Stimulated activated naive B cell treated with anti-CD40 and anti-IgM and Interleukin-4, amounts not matched to agents 10 μg/mL and 1 μg/mL and 100 μg/mL, for 72 hours (primary cell): ENCODE data around the gene PTEN.
A peak's percentile ranks its signal among the peaks of the same experiment; 100 is the strongest.
"Not testable (repeated sequence)": the region's sequence is repeated elsewhere in the genome, so short reads cannot be mapped to it uniquely, and the experiment has no call there.

Experiments used
- ATAC-seq, 2 donors: fragments of 150-1000 bp; cut with Tn5 transposase; replicated peaks; 2 replicates each; pipeline ENCODE4 v1.10.0; 2021; ENCODE audit warnings: moderate library complexity in 1 of 2
- DNase-seq: peaks from one replicate; pipeline ENCODE4 v3.0.0; 2021
- H3K27ac Mint-ChIP-seq: one replicate; pipeline ENCODE4 v1.8.0; 2022; ENCODE audit warnings: mild to moderate bottlenecking, mixed read lengths
- H3K27me3 Mint-ChIP-seq, 2 donors: one replicate each; pipeline ENCODE4 v1.8.0; 2022; ENCODE audit warnings: mixed read lengths in 2 of 2
- H3K36me3 Mint-ChIP-seq, 2 donors: one replicate each; pipeline ENCODE4 v1.8.0; 2022; ENCODE audit warnings: mixed read lengths in 2 of 2, mild to moderate bottlenecking in 1 of 2
- H3K4me1 Mint-ChIP-seq, 2 donors: one replicate each; pipeline ENCODE4 v1.8.0; 2022; ENCODE audit warnings: mixed read lengths in 2 of 2, mild to moderate bottlenecking in 1 of 2
- H3K4me3 Mint-ChIP-seq, 2 donors: one replicate each; pipeline ENCODE4 v1.8.0; 2022; ENCODE audit warnings: mild to moderate bottlenecking in 2 of 2, mixed read lengths in 2 of 2, moderate library complexity in 1 of 2
- H3K9me3 Mint-ChIP-seq, 2 donors: one replicate each; pipeline ENCODE4 v1.8.0; 2022; ENCODE audit warnings: mixed read lengths in 2 of 2, mild to moderate bottlenecking in 1 of 2

Gene PTEN

DNA sequence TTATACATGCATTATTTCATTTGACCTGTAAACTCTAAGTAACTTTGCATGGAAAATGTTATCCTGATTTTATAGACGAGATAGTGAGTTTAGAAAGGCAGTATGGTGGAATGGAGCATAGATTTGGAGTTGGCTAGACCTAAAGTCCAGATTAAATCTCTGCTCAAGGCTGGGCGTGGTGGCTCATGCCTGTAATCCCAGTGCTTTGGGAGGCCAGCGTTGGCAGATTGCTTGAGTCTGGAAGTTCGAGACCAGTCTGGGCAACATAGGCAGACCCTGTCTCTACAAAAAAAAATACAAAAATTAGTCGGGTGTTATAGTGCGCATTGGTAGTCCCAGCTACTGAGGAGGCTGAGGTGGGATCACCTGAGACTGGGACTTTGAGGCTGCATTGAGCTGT is 9.4 kb downstream of the PTEN start:
- H3K27me3 Mint-ChIP-seq = no peaks in the 10 kb centered on the region
- no peak overlapping the region for H3K27ac Mint-ChIP-seq
- no peak for ATAC-seq
- no peak for DNase-seq
- peak overlapping the region in 1 of 2 donors; percentile 37 for H3K4me3 Mint-ChIP-seq
- no peaks in the 10 kb centered on the region for H3K9me3 Mint-ChIP-seq
- H3K4me1 Mint-ChIP-seq = peaks cover 13 to 35% of the 10 kb centered on the region in 2 donors
- H3K36me3 Mint-ChIP-seq = peaks cover 8 to 19% of the 10 kb centered on the region in 2 donors

DNA sequence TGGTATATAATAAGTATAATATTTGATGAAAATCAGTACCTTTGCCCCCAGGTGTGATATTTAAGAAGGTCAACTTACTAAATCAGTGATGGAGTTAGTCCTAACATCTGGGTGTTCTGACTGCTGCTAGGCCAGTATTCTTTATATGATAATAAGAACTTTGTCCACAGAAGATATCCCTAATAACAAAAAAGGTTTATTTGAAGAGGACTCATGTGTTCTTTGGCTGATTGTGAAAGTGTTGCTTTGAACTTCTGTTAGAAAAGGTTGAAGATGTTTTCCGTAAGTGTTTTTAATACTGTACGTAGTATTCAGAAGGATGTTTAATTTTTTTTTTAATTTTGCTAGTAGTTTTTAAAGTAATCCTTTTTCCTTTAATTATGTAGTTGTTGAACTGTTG is 10.2 kb downstream of the PTEN start:
- Mint-ChIP-seq H3K27me3 (no peaks in the 10 kb centered on the region), H3K27ac (no peak overlapping the region), H3K9me3 (no peaks in the 10 kb centered on the region), H3K36me3 (peaks cover 8 to 17% of the 10 kb centered on the region in 2 donors), H3K4me3 (no peak overlapping the region), H3K4me1 (peaks cover 10 to 37% of the 10 kb centered on the region in 2 donors)
- no peak for ATAC-seq
- DNase-seq = no peak

DNA sequence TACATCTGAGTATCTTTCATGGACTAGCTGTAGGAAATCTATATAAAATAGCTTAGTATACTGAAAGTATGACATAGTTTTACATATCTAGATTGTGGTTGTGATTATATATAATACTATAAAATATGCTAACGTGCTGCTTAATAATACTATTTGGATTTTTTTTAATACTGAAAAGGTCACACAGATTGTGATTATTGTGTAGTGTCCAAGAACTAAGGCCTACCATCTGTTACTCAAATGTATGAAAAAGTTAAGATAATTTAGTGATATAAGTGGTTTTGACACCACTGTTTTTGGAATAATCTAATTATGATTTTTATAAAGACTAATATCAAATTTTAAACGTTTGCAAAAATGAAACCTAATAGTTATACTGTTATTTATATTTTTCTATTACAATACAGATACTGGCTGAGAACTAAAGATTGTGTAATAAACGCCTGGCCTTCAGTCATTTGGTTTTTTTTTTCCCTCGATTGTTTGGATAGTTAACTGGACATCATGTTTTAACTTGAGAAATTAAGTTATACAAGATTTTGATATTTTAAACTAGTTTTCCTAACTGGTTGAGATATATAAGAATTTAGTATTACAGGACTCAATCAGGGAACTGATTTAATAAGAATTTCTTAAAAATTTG is 12.6 kb downstream of the PTEN start:
- no peak for ATAC-seq
- H3K4me1 Mint-ChIP-seq = peaks cover 10 to 37% of the 10 kb centered on the region in 2 donors
- H3K27me3 Mint-ChIP-seq = no peaks in the 10 kb centered on the region
- H3K27ac Mint-ChIP-seq = no peak overlapping the region
- DNase-seq = no peak
- H3K36me3 Mint-ChIP-seq = peaks cover 19 to 30% of the 10 kb centered on the region in 2 donors
- no peaks in the 10 kb centered on the region for H3K9me3 Mint-ChIP-seq
- H3K4me3 Mint-ChIP-seq = no peak overlapping the region

DNA sequence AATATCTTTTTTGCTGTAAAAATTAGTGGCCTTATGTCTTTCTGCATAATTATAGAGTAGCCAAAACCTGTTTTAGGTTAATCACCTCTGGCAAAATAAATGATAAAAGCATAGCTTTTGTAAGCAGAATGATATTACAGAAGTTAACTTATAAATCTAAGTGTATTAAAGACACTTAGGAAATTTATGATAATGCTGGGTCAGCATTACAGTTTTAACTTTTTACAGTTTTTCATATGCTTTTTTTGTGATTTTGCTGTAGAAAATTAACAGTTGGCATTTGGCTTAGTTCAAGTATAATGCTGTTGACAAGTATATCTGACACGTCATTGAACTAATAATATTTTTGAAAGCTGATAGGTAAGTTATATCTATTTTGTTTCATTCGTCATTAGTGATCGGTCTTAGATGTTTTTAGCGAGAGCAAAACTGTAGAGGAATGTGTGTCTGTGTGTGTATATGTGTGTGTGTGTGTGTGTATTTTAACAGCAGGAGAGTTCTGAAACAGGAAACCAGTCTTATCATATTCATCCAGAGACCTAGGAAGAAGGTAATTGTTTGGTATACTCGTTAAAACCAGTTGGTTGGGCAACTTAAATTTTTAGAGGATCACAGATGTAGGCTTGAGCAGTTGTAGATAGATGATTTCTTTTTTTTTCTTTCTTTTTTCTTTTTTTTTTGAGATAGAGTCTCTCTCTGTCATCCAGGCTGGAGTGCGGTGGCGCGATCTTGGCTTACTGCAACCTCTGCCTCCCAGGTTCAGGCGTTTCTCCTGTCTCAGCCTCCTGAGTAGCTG is 15.4 kb downstream of the PTEN start:
- H3K27me3 Mint-ChIP-seq = no peaks in the 10 kb centered on the region
- H3K27ac Mint-ChIP-seq = peak overlapping the region; percentile 32

DNA sequence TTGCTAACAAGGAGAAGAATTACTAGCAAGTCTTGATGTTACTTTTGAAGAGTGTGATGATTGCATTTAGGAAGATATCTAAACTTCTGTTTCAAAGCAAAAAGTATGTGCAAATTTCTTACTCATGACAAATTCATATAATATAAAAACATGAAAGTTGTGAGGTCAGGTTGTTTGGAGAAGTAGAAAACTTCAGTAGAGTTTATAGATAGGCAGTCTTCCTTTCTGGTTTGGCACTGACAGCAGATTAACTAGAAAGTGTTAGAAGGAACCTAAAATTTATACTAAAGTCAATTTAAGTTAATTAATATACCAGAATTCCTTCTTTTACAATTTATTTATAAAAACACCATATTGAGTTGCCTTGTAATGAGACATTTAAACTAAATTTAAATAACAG is 16.9 kb downstream of the PTEN start:
- no peak for DNase-seq
- no peak overlapping the region for H3K4me3 Mint-ChIP-seq
- no peaks in the 10 kb centered on the region for H3K27me3 Mint-ChIP-seq
- peaks cover 8 to 31% of the 10 kb centered on the region in 2 donors for H3K4me1 Mint-ChIP-seq
- peaks cover 22 to 32% of the 10 kb centered on the region in 2 donors for H3K36me3 Mint-ChIP-seq
- no peak for ATAC-seq
- H3K27ac Mint-ChIP-seq = no peak overlapping the region
- H3K9me3 Mint-ChIP-seq = no peaks in the 10 kb centered on the region

More for the DNA sequence above, 15.4 kb downstream of the PTEN start:
- Mint-ChIP-seq H3K36me3 (peaks cover 22 to 32% of the 10 kb centered on the region in 2 donors), H3K9me3 (no peaks in the 10 kb centered on the region), H3K4me3 (no peak overlapping the region), H3K4me1 (peaks cover 8 to 31% of the 10 kb centered on the region in 2 donors)
- DNase-seq = no peak
- no peak for ATAC-seq

DNA sequence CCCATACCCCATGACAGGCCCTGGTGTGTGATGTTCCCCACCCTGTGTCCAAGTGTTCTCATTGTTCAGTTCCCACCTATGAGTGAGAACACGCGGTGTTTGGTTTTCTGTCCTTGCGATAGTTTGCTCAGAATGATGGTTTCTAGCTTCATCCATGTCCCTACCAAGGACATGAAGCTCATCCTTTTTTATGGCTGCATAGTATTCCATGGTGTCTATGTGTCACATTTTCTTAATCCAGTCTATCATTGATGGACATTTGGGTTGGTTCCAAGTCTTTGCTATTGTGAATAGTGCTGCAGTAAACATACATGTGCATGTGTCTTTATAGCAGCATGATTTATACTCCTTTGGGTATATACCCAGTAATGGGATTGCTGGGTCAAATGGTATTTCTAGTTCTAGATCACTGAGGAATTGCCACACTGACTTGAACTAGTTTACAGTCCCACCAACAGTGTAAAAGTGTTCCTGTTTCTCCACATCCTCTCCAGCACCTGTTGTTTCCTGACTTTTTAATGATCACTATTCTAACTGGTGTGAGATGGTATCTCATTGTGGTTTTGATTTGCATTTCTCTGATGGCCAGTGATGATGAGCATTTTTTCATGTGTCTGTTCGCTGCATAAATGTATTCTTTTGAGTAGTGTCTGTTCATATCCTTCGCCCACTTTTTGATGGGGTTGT is 18.1 kb downstream of the PTEN start:
- ATAC-seq, H3K9me3 Mint-ChIP-seq, DNase-seq, H3K4me3 Mint-ChIP-seq, H3K27me3 Mint-ChIP-seq, H3K27ac Mint-ChIP-seq: not testable (repeated sequence)
- Mint-ChIP-seq H3K4me1 (peaks cover 11 to 37% of the 10 kb centered on the region in 2 donors), H3K36me3 (peaks cover 30 to 41% of the 10 kb centered on the region in 2 donors)

DNA sequence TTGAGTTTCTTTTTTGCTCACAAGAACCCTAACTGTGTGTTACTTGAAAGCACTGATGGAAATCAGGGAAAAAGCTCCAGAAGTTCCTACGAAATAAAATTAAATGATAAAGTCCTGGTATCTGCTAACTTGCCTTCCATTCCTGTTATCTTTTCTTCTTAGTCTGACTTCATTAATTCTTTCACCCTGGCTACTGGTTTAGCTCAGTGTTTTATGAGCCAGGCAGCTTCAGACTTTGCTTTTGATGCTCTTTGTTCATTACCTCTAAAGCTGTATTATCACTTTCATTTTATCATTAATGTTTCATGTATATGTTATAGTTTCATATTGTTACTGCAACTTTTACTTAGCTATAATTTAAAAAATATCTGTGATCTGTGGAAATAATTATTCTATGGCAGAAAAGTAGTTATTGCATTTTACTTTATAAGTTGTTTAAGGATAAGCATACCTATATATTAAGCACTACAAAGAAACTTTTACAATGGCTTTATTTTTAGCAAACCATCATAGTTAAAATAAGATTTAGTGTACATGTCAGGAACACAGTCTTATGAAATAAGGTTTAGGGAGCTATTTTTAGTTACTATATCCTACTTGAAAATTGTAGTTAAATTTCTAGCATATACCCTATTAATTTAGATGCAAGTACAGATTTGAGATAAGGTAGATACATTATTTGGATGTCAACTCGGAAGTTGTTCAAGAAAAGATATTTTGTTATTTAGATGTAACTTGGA is 19.3 kb downstream of the PTEN start:
- Mint-ChIP-seq H3K27me3 (no peaks in the 10 kb centered on the region), H3K9me3 (peaks cover 6 to 13% of the 10 kb centered on the region in 2 donors), H3K36me3 (peaks cover 41 to 53% of the 10 kb centered on the region in 2 donors), H3K27ac (no peak overlapping the region), H3K4me3 (no peak overlapping the region), H3K4me1 (peaks cover 16 to 48% of the 10 kb centered on the region in 2 donors)
- ATAC-seq = no peak
- no peak for DNase-seq

DNA sequence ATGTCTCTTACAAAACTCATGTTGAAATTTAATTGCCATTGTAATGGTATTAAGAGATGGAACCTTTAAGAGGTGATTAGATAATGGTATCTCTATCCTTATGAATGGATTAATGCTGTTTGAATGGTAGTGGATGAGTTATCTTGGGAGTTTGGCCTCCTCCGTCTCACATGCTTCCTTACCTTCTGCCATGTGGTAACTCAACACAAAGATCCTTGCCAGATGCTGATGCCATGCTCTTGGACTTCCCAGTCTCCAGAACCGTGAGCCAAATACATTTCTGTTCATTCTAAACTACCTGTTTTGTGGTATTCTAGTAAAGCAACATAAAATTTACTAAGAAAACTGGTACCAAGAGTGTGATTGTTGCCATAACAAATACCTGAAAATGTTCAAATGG is 23.2 kb downstream of the PTEN start:
- Mint-ChIP-seq H3K27ac (peak overlapping the region; percentile 9), H3K9me3 (peaks cover 6 to 13% of the 10 kb centered on the region in 2 donors), H3K27me3 (no peaks in the 10 kb centered on the region), H3K4me3 (no peak overlapping the region), H3K36me3 (peaks cover 31 to 41% of the 10 kb centered on the region in 2 donors), H3K4me1 (peaks cover 15 to 41% of the 10 kb centered on the region in 2 donors)
- ATAC-seq (no peak), DNase-seq (no peak)

DNA sequence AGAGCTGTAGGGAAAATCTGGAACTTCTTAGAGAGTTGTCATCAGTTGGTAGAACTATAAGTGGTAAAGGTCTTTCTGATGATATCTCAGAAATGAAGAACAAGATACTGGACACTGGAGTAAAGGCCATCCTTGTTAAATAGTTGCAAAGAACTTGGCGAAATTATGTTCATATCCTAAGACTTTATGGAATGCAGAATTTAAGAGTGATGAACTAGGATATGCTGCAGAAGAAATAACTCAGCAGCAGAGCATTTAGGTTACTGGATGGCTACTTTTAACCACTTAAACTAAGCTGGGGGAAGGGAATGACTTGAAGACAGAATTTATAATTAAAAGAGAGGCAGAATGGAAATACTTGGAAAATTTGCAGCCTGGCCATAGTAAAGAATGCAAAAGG is 23.7 kb downstream of the PTEN start:
- no peak for DNase-seq
- Mint-ChIP-seq H3K4me3 (no peak overlapping the region), H3K27me3 (no peaks in the 10 kb centered on the region), H3K27ac (peak overlapping the region; percentile 9), H3K36me3 (peaks cover 27 to 36% of the 10 kb centered on the region in 2 donors), H3K9me3 (peaks cover 6 to 13% of the 10 kb centered on the region in 2 donors), H3K4me1 (peaks cover 12 to 39% of the 10 kb centered on the region in 2 donors)
- ATAC-seq = no peak

DNA sequence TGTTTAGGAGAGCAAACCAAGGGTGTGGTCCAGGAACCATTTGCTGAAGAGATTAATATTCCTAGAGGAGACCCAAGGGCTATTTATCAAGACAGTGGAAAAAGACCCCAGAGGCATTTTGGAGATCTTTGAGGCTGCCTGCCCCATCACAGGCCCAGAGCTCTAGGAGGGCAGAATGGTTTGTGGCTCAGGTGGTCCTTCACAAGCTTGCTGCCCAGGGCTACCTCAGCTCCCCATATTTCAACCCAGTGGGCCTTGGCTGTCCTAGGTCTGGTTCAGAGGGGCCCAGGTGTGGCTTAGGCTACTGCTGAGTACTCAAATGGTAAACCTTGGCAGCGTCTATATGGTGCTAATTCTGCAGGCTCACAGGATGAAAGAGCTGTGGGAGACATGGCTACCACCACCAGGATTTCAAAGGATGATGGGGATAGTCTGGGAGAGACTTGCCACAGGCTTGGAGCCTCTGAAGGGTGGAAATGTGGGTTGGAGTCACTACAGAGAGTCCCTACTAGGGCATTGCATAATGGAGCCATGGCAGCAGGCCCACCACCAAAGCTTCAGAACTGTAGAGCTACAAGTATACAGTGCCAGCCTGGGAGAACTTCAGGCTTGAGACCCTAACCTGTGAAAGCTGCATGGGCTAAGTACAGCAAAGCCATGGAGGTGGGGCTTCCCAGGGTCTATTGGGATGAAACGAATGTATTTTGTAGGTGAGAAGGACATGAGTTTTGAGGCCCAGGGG is 24.3 kb downstream of the PTEN start:
- Mint-ChIP-seq H3K27me3 (no peaks in the 10 kb centered on the region), H3K36me3 (peaks cover 29 to 36% of the 10 kb centered on the region in 2 donors), H3K27ac (no peak overlapping the region), H3K4me1 (peaks cover 13 to 41% of the 10 kb centered on the region in 2 donors), H3K9me3 (peaks cover 6 to 13% of the 10 kb centered on the region in 2 donors), H3K4me3 (no peak overlapping the region)
- DNase-seq (no peak), ATAC-seq (no peak)

DNA sequence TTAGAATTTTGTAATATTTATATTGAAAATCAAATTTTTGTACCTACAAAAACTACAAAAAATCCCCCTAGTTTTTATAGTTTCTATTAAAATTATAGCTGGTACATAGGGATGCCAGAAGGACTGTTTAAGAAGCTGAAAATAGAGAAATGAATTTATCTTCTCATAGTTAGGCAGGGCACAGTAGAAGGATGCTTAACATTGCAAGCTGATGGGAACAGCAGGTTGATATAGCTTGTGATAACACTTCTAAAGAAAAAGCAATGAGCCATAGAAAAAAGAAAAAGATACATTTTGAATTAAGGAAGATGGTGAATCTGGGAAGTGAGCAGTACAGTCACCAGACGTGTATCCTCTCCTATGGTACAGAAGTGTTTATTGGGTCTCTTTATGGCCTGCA is 32.0 kb downstream of the PTEN start:
- peaks cover 20 to 61% of the 10 kb centered on the region in 2 donors for H3K4me1 Mint-ChIP-seq
- no peaks in the 10 kb centered on the region for H3K27me3 Mint-ChIP-seq
- peaks cover 35 to 52% of the 10 kb centered on the region in 2 donors for H3K36me3 Mint-ChIP-seq
- peaks cover 0 to 2% of the 10 kb centered on the region in 2 donors for H3K9me3 Mint-ChIP-seq
- no peak overlapping the region for H3K4me3 Mint-ChIP-seq
- DNase-seq = no peak
- H3K27ac Mint-ChIP-seq = peak overlapping the region; percentile 4
- ATAC-seq = no peak

DNA sequence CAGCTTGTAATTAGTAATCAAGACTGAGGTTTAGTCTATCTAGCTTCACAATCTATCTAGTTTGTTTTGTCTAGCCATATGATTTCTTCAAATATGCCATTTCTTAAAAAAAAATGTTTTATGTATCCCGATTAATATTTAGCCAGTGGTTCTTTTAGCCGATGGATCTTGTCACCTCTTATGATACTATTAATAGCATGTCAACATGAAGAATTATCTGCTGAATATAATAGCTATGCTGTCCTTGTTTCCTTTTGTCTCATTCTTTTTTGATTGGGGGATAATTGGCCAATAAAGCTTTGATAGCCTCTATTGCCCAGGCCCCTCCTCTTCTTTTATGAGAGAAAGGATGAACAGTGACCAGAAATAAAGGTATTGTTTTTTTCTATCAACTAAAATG is 32.8 kb downstream of the PTEN start:
- Mint-ChIP-seq H3K36me3 (peaks cover 39 to 56% of the 10 kb centered on the region in 2 donors), H3K27me3 (no peaks in the 10 kb centered on the region), H3K27ac (no peak overlapping the region)

DNA sequence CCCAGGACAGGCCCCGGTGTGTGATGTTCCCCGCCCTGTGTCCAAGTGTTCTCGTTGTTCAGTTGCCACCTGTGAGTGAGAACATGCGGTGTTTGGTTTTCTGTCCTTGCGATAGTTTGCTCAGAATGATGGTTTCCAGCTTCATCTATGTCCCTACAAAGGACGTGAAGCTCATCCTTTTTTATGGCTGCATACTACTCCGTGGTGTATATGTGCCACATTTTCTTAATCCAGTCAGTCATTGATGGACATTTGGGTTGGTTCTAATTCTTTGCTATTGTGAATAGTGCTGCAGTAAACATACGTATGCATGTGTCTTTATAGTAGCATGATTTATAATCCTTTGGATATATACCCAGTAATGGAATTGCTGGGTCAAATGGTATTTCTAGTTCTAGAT is 34.5 kb downstream of the PTEN start:
- not testable (repeated sequence) for ATAC-seq, H3K4me3 Mint-ChIP-seq, H3K27me3 Mint-ChIP-seq, DNase-seq, H3K27ac Mint-ChIP-seq
- Mint-ChIP-seq H3K36me3 (peaks cover 54 to 73% of the 10 kb centered on the region in 2 donors), H3K4me1 (peaks cover 34 to 67% of the 10 kb centered on the region in 2 donors), H3K9me3 (peaks cover 17 to 19% of the 10 kb centered on the region in 2 donors)

More for the DNA sequence above, 32.8 kb downstream of the PTEN start:
- ATAC-seq = no peak
- Mint-ChIP-seq H3K4me3 (no peak overlapping the region), H3K4me1 (peaks cover 27 to 64% of the 10 kb centered on the region in 2 donors), H3K9me3 (peaks cover 6 to 7% of the 10 kb centered on the region in 2 donors)
- DNase-seq = no peak
